GM19324 (cell line): ENCODE measurements around the gene RBPJ.

Source experiments
- ATAC-seq: cut with Tn5 transposase; IDR thresholded peaks from one replicate; pipeline ENCODE4 v1.9.1; 2021; ENCODE audit warnings: mild to moderate bottlenecking, moderate library complexity; ENCODE audit not compliant: unreplicated experiment, low FRiP score

RBPJ gene

GRCh38 chr4:26451597-26451996 lies 130.8 kb downstream of the RBPJ start:
- ATAC-seq, result no peak

GRCh38 chr4:26452565-26453531 lies 132.0 kb downstream of the RBPJ start:
- ATAC-seq, result no peak

- no peak for ATAC-seq
These were observed 134.1 kb downstream of the RBPJ start for GRCh38 chr4:26454961-26455360.

GRCh38 chr4:26455571-26455970 lies 134.8 kb downstream of the RBPJ start:
- ATAC-seq, result no peak

- ATAC-seq, result no peak
These were observed 136.6 kb downstream of the RBPJ start for GRCh38 chr4:26457412-26457811.

GRCh38 chr4:26458157-26458561 lies 137.3 kb downstream of the RBPJ start:
- ATAC-seq, result no peak

GRCh38 chr4:26459054-26459755 lies 138.4 kb downstream of the RBPJ start:
- ATAC-seq, result peak; percentile 46

GRCh38 chr4:26459756-26460530 lies 139.1 kb downstream of the RBPJ start:
- no peak for ATAC-seq

- ATAC-seq, result no peak
These were observed 142.1 kb downstream of the RBPJ start for GRCh38 chr4:26462874-26463273.

GRCh38 chr4:26463386-26463785 lies 142.6 kb downstream of the RBPJ start:
- no peak for ATAC-seq

- no peak for ATAC-seq
These were observed 143.7 kb downstream of the RBPJ start for GRCh38 chr4:26464420-26465095.

- no peak for ATAC-seq
These were observed 145.9 kb downstream of the RBPJ start for GRCh38 chr4:26466578-26467270.

- no peak for ATAC-seq
These were observed 146.9 kb downstream of the RBPJ start for GRCh38 chr4:26467724-26468123.

GRCh38 chr4:26468283-26468949 lies 147.6 kb downstream of the RBPJ start:
- no peak for ATAC-seq

GRCh38 chr4:26468977-26469376 lies 148.2 kb downstream of the RBPJ start:
- ATAC-seq, result no peak

- ATAC-seq, result no peak
These were observed 151.1 kb downstream of the RBPJ start for GRCh38 chr4:26471890-26472289.

- ATAC-seq, result no peak
These were observed 153.1 kb downstream of the RBPJ start for GRCh38 chr4:26473893-26474292.

- ATAC-seq, result no peak
These were observed 153.7 kb downstream of the RBPJ start for GRCh38 chr4:26474551-26474950.

GRCh38 chr4:26475716-26476115 lies 154.9 kb downstream of the RBPJ start:
- no peak for ATAC-seq
